ENCODE results near the gene CNOT10. TPM values are rescaled to one million over a fixed set of nuclear protein-coding genes. Genes with fewer than 3 reads are reported as not detected.
A peak's percentile ranks its signal among the peaks of the same experiment; 100 is the strongest.

Gene CNOT10
- total RNA-seq, 1 donor from 2014 or later: 35.5 TPM

DNA sequence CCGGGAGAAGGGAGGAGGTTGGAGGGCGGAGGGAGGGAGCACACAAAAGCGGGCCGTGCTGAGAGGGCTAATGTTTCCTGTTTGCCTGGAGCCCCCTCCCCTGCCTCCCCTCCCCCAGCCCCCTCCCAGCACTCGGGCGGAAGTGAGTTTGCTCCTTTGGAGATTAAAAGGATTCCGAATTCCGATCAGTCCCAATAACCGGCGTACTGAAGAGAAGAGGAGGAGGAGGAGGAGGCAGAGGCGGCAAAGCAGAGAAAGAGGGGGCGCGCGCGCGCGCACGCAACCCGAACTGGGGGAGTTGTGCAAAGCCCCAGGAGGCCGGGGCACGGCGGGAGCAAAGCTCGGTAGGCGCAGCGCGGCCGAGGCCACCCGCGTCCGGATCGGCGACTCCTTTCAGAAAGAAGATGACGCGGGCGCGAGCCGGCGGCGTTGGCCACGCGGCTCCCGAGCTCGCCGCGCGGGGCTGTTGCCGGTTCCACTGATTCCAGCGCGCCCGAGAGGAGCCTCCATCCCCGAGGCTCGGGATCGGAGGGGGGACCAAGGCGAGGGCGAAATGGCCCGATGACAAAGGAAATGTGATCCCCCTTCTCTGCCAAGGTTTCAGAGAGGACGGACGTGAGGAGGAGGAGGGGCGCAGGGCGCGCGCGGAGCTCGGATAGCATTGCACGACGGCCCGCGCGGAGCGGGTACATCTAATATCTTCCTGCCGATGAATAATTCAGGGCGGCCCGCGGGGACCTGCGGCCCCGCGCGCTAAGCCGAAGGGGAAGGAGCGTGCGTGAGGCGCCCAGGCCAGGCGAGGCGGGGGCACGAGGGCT is 131.7 kb downstream of the CNOT10 start:
- peaks cover 45% of the 10 kb centered on the region for H3K27me3 Mint-ChIP-seq (ENCODE audit: unreplicated experiment)
- peaks cover 18% of the 10 kb centered on the region for H3K4me1 Mint-ChIP-seq (ENCODE audit: low read depth, unreplicated experiment)
- DNase-seq: peak; percentile 92
- TF ChIP-seq, protein P1, sequence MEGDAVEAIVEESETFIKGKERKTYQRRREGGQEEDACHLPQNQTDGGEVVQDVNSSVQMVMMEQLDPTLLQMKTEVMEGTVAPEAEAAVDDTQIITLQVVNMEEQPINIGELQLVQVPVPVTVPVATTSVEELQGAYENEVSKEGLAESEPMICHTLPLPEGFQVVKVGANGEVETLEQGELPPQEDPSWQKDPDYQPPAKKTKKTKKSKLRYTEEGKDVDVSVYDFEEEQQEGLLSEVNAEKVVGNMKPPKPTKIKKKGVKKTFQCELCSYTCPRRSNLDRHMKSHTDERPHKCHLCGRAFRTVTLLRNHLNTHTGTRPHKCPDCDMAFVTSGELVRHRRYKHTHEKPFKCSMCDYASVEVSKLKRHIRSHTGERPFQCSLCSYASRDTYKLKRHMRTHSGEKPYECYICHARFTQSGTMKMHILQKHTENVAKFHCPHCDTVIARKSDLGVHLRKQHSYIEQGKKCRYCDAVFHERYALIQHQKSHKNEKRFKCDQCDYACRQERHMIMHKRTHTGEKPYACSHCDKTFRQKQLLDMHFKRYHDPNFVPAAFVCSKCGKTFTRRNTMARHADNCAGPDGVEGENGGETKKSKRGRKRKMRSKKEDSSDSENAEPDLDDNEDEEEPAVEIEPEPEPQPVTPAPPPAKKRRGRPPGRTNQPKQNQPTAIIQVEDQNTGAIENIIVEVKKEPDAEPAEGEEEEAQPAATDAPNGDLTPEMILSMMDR (IDR thresholded peaks at IDR 0.05; ENCODE audit: partially characterized antibody, unreplicated experiment): no peak
- peak overlapping the region; percentile 100 for H3K27ac Mint-ChIP-seq (ENCODE audit: unreplicated experiment)
- H3K4me3 Mint-ChIP-seq (ENCODE audit: unreplicated experiment): peak overlapping the region; percentile 87
- H3K9me3 Mint-ChIP-seq (ENCODE audit: unreplicated experiment): peaks cover 55% of the 10 kb centered on the region
- peaks cover 7% of the 10 kb centered on the region for H3K36me3 Mint-ChIP-seq (ENCODE audit: unreplicated experiment)

DNA sequence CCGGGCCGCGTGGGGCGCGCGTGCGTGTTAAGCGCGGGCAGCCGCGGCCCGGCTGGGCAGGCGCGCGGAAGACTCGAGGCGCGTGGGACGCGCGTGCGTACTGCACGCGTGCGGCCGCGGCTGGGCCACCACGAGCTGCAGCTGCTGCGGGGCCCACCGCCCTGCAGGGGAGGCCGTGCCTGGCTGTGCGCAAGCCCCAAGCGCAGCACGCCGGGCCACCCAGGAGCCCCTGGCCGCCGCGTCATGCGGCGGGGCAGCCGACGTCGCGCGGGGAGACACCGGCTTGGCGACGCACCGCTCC is 132.2 kb downstream of the CNOT10 start:
- Mint-ChIP-seq H3K27me3 (ENCODE audit: unreplicated experiment) (peaks cover 48% of the 10 kb centered on the region), H3K9me3 (ENCODE audit: unreplicated experiment) (peaks cover 55% of the 10 kb centered on the region), H3K4me1 (ENCODE audit: low read depth, unreplicated experiment) (peaks cover 17% of the 10 kb centered on the region), H3K36me3 (ENCODE audit: unreplicated experiment) (peaks cover 7% of the 10 kb centered on the region), H3K27ac (ENCODE audit: unreplicated experiment) (peak overlapping the region; percentile 95), H3K4me3 (ENCODE audit: unreplicated experiment) (peak overlapping the region; percentile 93)
- TF ChIP-seq, protein P1 (IDR thresholded peaks at IDR 0.05; ENCODE audit: partially characterized antibody, unreplicated experiment): no peak
- peak; percentile 58 for DNase-seq

DNA sequence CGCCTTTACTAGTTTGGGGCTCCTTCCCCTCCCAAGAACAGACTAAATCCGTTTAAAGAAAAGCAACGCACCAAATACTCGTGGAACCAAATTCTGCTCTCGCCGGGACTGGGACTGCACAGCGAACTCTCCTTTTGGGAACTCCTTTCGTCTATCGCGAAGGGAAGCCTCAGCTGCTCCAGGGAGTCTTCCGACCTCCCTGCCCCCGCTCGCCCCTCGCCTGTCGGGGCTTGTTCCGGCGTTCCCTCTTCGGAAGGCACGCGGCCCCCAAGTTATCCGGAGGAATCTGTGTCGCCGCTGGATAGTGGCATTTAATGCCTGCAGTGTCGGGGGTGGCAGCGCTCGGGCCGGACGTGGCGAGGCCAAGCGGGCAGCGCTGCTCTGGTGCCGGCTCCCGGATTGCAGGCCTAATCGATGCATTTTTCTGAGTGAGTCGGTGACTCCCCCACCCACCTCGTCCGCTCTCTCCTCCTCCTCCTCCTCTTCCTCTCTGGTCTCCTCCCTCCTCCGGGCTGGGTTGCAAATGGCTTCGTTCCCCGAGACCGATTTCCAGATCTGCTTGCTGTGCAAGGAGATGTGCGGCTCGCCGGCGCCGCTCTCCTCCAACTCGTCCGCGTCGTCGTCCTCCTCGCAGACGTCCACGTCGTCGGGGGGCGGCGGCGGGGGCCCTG is 132.7 kb downstream of the CNOT10 start, which contains the start of gene TRIM71:
Gene TRIM71, plus strand, starts transcription at position 440 of the 671 bp plus-strand sequence. Its CDS starts 84 bp downstream, at position 524.
- DNase-seq: peak; percentile 38
- TF ChIP-seq, protein P1 (IDR thresholded peaks at IDR 0.05; ENCODE audit: partially characterized antibody, unreplicated experiment): no peak
- peaks cover 48% of the 10 kb centered on the region for H3K27me3 Mint-ChIP-seq (ENCODE audit: unreplicated experiment)
- peaks cover 17% of the 10 kb centered on the region for H3K4me1 Mint-ChIP-seq (ENCODE audit: low read depth, unreplicated experiment)
- peaks cover 58% of the 10 kb centered on the region for H3K9me3 Mint-ChIP-seq (ENCODE audit: unreplicated experiment)
- peak within 1 kb of the TSS; percentile 100 for H3K4me3 Mint-ChIP-seq (ENCODE audit: unreplicated experiment)
- H3K27ac Mint-ChIP-seq (ENCODE audit: unreplicated experiment): peak within 1 kb of the TSS; percentile 100
- H3K36me3 Mint-ChIP-seq (ENCODE audit: unreplicated experiment): peaks cover 7% of the 10 kb centered on the region

DNA sequence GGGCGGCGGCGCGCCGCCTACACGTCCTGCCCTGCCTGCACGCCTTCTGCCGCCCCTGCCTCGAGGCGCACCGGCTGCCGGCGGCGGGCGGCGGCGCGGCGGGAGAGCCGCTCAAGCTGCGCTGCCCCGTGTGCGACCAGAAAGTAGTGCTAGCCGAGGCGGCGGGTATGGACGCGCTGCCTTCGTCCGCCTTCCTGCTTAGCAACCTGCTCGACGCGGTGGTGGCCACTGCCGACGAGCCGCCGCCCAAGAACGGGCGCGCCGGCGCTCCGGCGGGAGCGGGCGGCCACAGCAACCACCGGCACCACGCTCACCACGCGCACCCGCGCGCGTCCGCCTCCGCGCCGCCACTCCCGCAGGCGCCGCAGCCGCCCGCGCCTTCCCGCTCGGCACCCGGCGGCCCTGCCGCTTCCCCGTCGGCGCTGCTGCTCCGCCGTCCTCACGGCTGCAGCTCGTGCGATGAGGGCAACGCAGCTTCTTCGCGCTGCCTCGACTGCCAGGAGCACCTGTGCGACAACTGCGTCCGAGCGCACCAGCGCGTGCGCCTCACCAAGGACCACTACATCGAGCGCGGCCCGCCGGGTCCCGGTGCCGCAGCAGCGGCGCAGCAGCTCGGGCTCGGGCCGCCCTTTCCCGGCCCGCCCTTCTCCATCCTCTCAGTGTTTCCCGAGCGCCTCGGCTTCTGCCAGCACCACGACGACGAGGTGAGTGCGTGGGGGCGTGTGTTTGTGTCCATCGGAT is 133.4 kb downstream of the CNOT10 start:
- peaks cover 19% of the 10 kb centered on the region for H3K4me1 Mint-ChIP-seq (ENCODE audit: low read depth, unreplicated experiment)
- H3K27ac Mint-ChIP-seq (ENCODE audit: unreplicated experiment): peak overlapping the region; percentile 96
- H3K36me3 Mint-ChIP-seq (ENCODE audit: unreplicated experiment): peaks cover 7% of the 10 kb centered on the region
- peaks cover 56% of the 10 kb centered on the region for H3K9me3 Mint-ChIP-seq (ENCODE audit: unreplicated experiment)
- H3K27me3 Mint-ChIP-seq (ENCODE audit: unreplicated experiment): peaks cover 49% of the 10 kb centered on the region
- TF ChIP-seq, protein P1 (IDR thresholded peaks at IDR 0.05; ENCODE audit: partially characterized antibody, unreplicated experiment): no peak
- DNase-seq: no peak
- H3K4me3 Mint-ChIP-seq (ENCODE audit: unreplicated experiment): peak overlapping the region; percentile 100

All from glutamatergic neuron (in vitro differentiated cells).